Activated CD4-positive, alpha-beta T cell treated with anti-CD3 and anti-CD28 coated beads, Interleukin-2, amount 10 ng/mL, durations not matched to agents 7 days and 5 days (primary cell): ENCODE results near the gene JOSD2. TPM values are rescaled to one million over a fixed set of nuclear protein-coding genes. Genes with fewer than 3 reads are reported as not detected.

Experiments
- total RNA-seq, 2 experiments: library from RNA; stranded (reverse); gene quantifications; one replicate each; pipeline ENCODE4 v1.2.3, GENCODE V29; 2021

JOSD2 gene
- total RNA-seq, 2 experiments from 2014 or later: 35.7 to 42.0 TPM

Other genes with a start within 250 kb of the JOSD2 start
- gene KCNC3, start 181.8 kb downstream of the JOSD2 start, total RNA-seq: 1 to 10 TPM; 3.4 to 4.1 TPM
- gene NAPSA, start 145.6 kb downstream of the JOSD2 start, total RNA-seq: 1 to 10 TPM; 1.7 to 1.9 TPM
- 10 to 100 TPM; 55.2 to 62.2 TPM for gene NR1H2, start 134.7 kb downstream of the JOSD2 start, total RNA-seq
- 100 to 1,000 TPM; 156 to 167 TPM for gene POLD1, start 126.8 kb downstream of the JOSD2 start, total RNA-seq
- gene SPIB, start 92.3 kb downstream of the JOSD2 start, total RNA-seq: under 1 TPM; 0.48 to 0.50 TPM
- not detected for gene MYBPC2, start 78.3 kb downstream of the JOSD2 start, total RNA-seq
- 10 to 100 TPM; 57.8 to 64.9 TPM for gene EMC10, start 34.7 kb downstream of the JOSD2 start, total RNA-seq
- not detected for gene GARIN5A, start 34.3 kb downstream of the JOSD2 start, total RNA-seq
- not detected for gene ASPDH, start 2.7 kb upstream of the JOSD2 start, total RNA-seq
- gene LRRC4B, start 57.2 kb upstream of the JOSD2 start, total RNA-seq: not detected
- gene SYT3, start 128.7 kb upstream of the JOSD2 start, total RNA-seq: not detected
- not detected for gene C19orf81, start 138.3 kb upstream of the JOSD2 start, total RNA-seq
- not detected for gene SHANK1, start 208.6 kb upstream of the JOSD2 start, total RNA-seq
- 1 to 10 TPM; 1.3 to 1.5 TPM for gene CLEC11A, start 212.2 kb upstream of the JOSD2 start, total RNA-seq